SK-N-SH (cell line): ENCODE data around the gene RARA. TPM values are rescaled to one million over a fixed set of nuclear protein-coding genes. Genes with fewer than 3 reads are reported as not detected.

ENCODE experiments used
- CHD2 ChIP-seq: fragments of 150-350 bp; IDR thresholded peaks from 2 replicates; pipeline ENCODE4 v1.6.1; 2018; ENCODE audit warnings: low read length; ENCODE audit not compliant: partially characterized antibody
- ELF1 ChIP-seq: IDR thresholded peaks from 2 replicates; pipeline ENCODE4 v1.4.0; 2012
- EP300 ChIP-seq, 2 experiments: IDR thresholded peaks; 2 replicates each; pipeline versions ENCODE4 v1.4.0 to v1.6.1; 2012; ENCODE audit warnings: borderline replicate concordance in 1 of 2, low read depth in 1 of 2, low read length in 1 of 2
- EZH2phosphoT487 ChIP-seq: fragments of 200-600 bp; sonication (generic); IDR thresholded peaks from 2 replicates; pipeline ENCODE4 v1.6.1; 2017; ENCODE audit warnings: low read depth, mixed run types, mild to moderate bottlenecking, antibody characterized with exemption, moderate library complexity, borderline replicate concordance
- FOSL2 ChIP-seq: IDR thresholded peaks from 2 replicates; pipeline ENCODE4 v1.4.0; 2012; ENCODE audit warnings: low read depth, mild to moderate bottlenecking, moderate library complexity, borderline replicate concordance
- FOXJ3 ChIP-seq: sonication (generic); formaldehyde crosslinking; IDR thresholded peaks from 2 replicates; pipeline ENCODE4 v1.5.1; 2020; ENCODE audit warnings: mild to moderate bottlenecking, missing genetic modification reagents
- FOXM1 ChIP-seq: IDR thresholded peaks from 2 replicates; pipeline ENCODE4 v1.4.0; 2012; ENCODE audit warnings: low read depth, mild to moderate bottlenecking
- GATA2 ChIP-seq: sonication (generic); formaldehyde crosslinking; IDR thresholded peaks from 2 replicates; pipeline ENCODE4 v1.5.0; 2020; ENCODE audit warnings: mild to moderate bottlenecking, missing genetic modification reagents
- JUND ChIP-seq: IDR thresholded peaks from 2 replicates; pipeline ENCODE4 v1.4.0; 2012
- MEF2A ChIP-seq: IDR thresholded peaks from 2 replicates; pipeline ENCODE4 v1.4.0; 2012; ENCODE audit warnings: low read depth, borderline replicate concordance
- MXI1 ChIP-seq: IDR thresholded peaks from 2 replicates; pipeline ENCODE4 v1.6.1; 2012; ENCODE audit warnings: mild to moderate bottlenecking, low read depth, low read length, improper control_type of control experiment
- POLR2AphosphoS5 ChIP-seq: IDR thresholded peaks from 2 replicates; pipeline ENCODE4 v1.6.1; 2012; ENCODE audit warnings: low read depth, low read length
- RAD21 ChIP-seq: IDR thresholded peaks from 2 replicates; pipeline ENCODE4 v1.6.1; 2012; ENCODE audit warnings: mild to moderate bottlenecking, low read length
- RFX5 ChIP-seq: IDR thresholded peaks from 2 replicates; pipeline ENCODE4 v1.6.1; 2012; ENCODE audit warnings: mild to moderate bottlenecking, improper control_type of control experiment, low read length
- RXRA ChIP-seq: IDR thresholded peaks from 2 replicates; pipeline ENCODE4 v1.4.0; 2012; ENCODE audit warnings: low read depth, mild to moderate bottlenecking, borderline replicate concordance
- SIN3A ChIP-seq: IDR thresholded peaks from 2 replicates; pipeline ENCODE4 v1.6.1; 2012; ENCODE audit warnings: low read depth, mild to moderate bottlenecking, low read length, moderate library complexity, borderline replicate concordance
- TAF1 ChIP-seq: IDR thresholded peaks from 2 replicates; pipeline ENCODE4 v1.6.1; 2012; ENCODE audit warnings: low read depth, mild to moderate bottlenecking, low read length, moderate library complexity, borderline replicate concordance
- TCF12 ChIP-seq: IDR thresholded peaks from 2 replicates; pipeline ENCODE4 v1.4.0; 2012
- YY1 ChIP-seq: IDR thresholded peaks from 2 replicates; pipeline ENCODE4 v1.4.0; 2012; ENCODE audit warnings: low read depth, mild to moderate bottlenecking
- polyA plus RNA-seq, 3 experiments: library from polyadenylated mRNA; depleted of rRNA; stranded (reverse); fragments of >200 nt; gene quantifications; 2 replicates each; pipeline ENCODE4 v1.2.3, GENCODE V29; 2012
- TF ChIP-seq, protein P1 (sequence below): fragments of 150-350 bp; IDR thresholded peaks from 2 replicates; pipeline ENCODE4 v1.6.1; 2016; ENCODE audit warnings: mild to moderate bottlenecking, low read depth, low read length
- TF ChIP-seq, protein P2 (sequence below): IDR thresholded peaks from 2 replicates; pipeline ENCODE4 v1.4.0; 2012; ENCODE audit warnings: low read depth, borderline replicate concordance
- TF ChIP-seq, protein P3 (sequence below): IDR thresholded peaks from 2 replicates; pipeline ENCODE4 v1.6.1; 2012; ENCODE audit warnings: mild to moderate bottlenecking, low read depth, low read length, moderate library complexity
- TF ChIP-seq, protein P4 (sequence below): IDR thresholded peaks from 2 replicates; pipeline ENCODE4 v1.4.0; 2012; ENCODE audit warnings: low read depth, borderline replicate concordance

Gene RARA
- polyA plus RNA-seq, 1 of the 3 experiments (the other 2 are of a cell fraction), result 13.3 TPM

DNA sequence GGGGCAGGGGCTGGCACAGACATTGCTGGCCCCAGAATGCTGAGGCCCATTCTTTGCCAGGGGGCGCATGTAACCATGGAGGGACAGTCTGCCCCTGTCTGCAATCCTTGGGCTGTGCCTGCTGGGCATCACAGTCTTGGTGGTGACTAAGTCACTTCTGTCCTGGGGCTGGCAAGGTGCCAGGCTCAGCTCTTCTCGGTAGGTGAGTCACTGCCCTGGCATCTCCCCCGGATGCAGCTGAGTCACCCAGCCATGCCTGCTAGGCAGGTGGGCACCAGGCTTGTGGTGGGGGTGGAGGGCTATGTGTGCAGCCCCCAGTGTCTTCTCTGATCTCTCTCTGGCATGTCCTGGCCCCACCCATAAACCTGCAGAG, 5.6 kb downstream of the RARA start (continued):
- TF ChIP-seq, protein P1, sequence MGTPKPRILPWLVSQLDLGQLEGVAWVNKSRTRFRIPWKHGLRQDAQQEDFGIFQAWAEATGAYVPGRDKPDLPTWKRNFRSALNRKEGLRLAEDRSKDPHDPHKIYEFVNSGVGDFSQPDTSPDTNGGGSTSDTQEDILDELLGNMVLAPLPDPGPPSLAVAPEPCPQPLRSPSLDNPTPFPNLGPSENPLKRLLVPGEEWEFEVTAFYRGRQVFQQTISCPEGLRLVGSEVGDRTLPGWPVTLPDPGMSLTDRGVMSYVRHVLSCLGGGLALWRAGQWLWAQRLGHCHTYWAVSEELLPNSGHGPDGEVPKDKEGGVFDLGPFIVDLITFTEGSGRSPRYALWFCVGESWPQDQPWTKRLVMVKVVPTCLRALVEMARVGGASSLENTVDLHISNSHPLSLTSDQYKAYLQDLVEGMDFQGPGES, result no peak
- TF ChIP-seq POLR2AphosphoS5, result peak; percentile 85
- TF ChIP-seq, protein P2, sequence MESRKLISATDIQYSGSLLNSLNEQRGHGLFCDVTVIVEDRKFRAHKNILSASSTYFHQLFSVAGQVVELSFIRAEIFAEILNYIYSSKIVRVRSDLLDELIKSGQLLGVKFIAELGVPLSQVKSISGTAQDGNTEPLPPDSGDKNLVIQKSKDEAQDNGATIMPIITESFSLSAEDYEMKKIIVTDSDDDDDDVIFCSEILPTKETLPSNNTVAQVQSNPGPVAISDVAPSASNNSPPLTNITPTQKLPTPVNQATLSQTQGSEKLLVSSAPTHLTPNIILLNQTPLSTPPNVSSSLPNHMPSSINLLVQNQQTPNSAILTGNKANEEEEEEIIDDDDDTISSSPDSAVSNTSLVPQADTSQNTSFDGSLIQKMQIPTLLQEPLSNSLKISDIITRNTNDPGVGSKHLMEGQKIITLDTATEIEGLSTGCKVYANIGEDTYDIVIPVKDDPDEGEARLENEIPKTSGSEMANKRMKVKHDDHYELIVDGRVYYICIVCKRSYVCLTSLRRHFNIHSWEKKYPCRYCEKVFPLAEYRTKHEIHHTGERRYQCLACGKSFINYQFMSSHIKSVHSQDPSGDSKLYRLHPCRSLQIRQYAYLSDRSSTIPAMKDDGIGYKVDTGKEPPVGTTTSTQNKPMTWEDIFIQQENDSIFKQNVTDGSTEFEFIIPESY, result peak; percentile 85; the same call in 1 of the 2 replicates
- no peak for TF ChIP-seq TAF1
- peak; percentile 89; the same call in 1 of the 2 replicates for TF ChIP-seq RXRA
- no peak for TF ChIP-seq MXI1
- TF ChIP-seq TCF12, result peak; percentile 99
- 0 out of 2 replicates have a peak, but pooled peaks have one; percentile 15 for TF ChIP-seq YY1
- TF ChIP-seq SIN3A, result 0 out of 2 replicates have a peak, but pooled peaks have one; percentile 45
- TF ChIP-seq EP300 (IDR thresholded peaks at IDR 0.05; ENCODE audit: borderline replicate concordance in 1 of 2, low read depth in 1 of 2, low read length in 1 of 2), result peak; percentile 50 to 99
- no peak for TF ChIP-seq EZH2phosphoT487
- TF ChIP-seq MEF2A, result peak; percentile 79; the same call in 1 of the 2 replicates
- no peak for TF ChIP-seq RFX5
- no peak for TF ChIP-seq FOXJ3
- TF ChIP-seq GATA2, result no peak
- TF ChIP-seq CHD2, result peak; percentile 18
- no peak; the same call in 1 of the 2 replicates for TF ChIP-seq ELF1
- TF ChIP-seq FOSL2, result peak; percentile 100
- peak; percentile 100 for TF ChIP-seq JUND
- TF ChIP-seq, protein P3, sequence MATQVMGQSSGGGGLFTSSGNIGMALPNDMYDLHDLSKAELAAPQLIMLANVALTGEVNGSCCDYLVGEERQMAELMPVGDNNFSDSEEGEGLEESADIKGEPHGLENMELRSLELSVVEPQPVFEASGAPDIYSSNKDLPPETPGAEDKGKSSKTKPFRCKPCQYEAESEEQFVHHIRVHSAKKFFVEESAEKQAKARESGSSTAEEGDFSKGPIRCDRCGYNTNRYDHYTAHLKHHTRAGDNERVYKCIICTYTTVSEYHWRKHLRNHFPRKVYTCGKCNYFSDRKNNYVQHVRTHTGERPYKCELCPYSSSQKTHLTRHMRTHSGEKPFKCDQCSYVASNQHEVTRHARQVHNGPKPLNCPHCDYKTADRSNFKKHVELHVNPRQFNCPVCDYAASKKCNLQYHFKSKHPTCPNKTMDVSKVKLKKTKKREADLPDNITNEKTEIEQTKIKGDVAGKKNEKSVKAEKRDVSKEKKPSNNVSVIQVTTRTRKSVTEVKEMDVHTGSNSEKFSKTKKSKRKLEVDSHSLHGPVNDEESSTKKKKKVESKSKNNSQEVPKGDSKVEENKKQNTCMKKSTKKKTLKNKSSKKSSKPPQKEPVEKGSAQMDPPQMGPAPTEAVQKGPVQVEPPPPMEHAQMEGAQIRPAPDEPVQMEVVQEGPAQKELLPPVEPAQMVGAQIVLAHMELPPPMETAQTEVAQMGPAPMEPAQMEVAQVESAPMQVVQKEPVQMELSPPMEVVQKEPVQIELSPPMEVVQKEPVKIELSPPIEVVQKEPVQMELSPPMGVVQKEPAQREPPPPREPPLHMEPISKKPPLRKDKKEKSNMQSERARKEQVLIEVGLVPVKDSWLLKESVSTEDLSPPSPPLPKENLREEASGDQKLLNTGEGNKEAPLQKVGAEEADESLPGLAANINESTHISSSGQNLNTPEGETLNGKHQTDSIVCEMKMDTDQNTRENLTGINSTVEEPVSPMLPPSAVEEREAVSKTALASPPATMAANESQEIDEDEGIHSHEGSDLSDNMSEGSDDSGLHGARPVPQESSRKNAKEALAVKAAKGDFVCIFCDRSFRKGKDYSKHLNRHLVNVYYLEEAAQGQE, result peak; percentile 66
- no peak for TF ChIP-seq RAD21
- peak; percentile 84; the same call in 1 of the 2 replicates for TF ChIP-seq FOXM1
- TF ChIP-seq, protein P4, sequence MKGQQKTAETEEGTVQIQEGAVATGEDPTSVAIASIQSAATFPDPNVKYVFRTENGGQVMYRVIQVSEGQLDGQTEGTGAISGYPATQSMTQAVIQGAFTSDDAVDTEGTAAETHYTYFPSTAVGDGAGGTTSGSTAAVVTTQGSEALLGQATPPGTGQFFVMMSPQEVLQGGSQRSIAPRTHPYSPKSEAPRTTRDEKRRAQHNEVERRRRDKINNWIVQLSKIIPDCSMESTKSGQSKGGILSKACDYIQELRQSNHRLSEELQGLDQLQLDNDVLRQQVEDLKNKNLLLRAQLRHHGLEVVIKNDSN, result no peak
